Esophagus muscularis mucosa (tissue), 4 donors: ENCODE data around the gene LCP2. TPM values are rescaled to one million over a fixed set of nuclear protein-coding genes. Genes with fewer than 3 reads are reported as not detected.

Experiments used
- DNase-seq: peaks from one replicate; pipeline ENCODE4 v3.0.0-alpha.2; 2017; ENCODE audit errors: extremely low spot score
- H3K27ac ChIP-seq, 4 donors: fragments of 200-600 bp; sonication (generic); replicated peaks in 1 of 4; 1 replicate in 3 of 4; 2 replicates in 1 of 4; pipeline ENCODE4 v1.5.1; 2016 to 2019; ENCODE audit warnings: mild to moderate bottlenecking in 1 of 4
- H3K27me3 ChIP-seq, 4 donors: fragments of 200-600 bp; sonication (generic); one replicate each; pipeline versions ENCODE4 v1.5.1 to v1.6.0; 2016 to 2019
- H3K36me3 ChIP-seq, 4 donors: fragments of 200-600 bp; sonication (generic); one replicate each; pipeline ENCODE4 v1.5.1; 2016 to 2019
- H3K4me1 ChIP-seq, 4 donors: fragments of 200-600 bp; sonication (generic); one replicate each; pipeline ENCODE4 v1.5.1; 2016 to 2019
- H3K4me3 ChIP-seq, 4 donors: fragments of 200-600 bp; sonication (generic); 1 replicate in 2 of 4; 2 replicates in 2 of 4; pipeline ENCODE4 v1.5.1; 2016 to 2019; ENCODE audit warnings: mild to moderate bottlenecking in 4 of 4, moderate library complexity in 1 of 4
- H3K9me3 ChIP-seq, 4 donors: fragments of 200-600 bp; sonication (generic); 1 replicate in 3 of 4; 2 replicates in 1 of 4; pipeline ENCODE4 v1.5.1; 2016 to 2019
- CTCF ChIP-seq, 3 experiments: fragments of 200-600 bp in 2 of 3; fragments of 450-650 bp in 1 of 3; sonication (generic) in 2 of 3; IDR thresholded peaks; one replicate each; pipeline ENCODE4 v1.5.1; 2017 to 2019; ENCODE audit warnings: antibody characterized with exemption in 3 of 3, mild to moderate bottlenecking in 2 of 3, moderate library complexity in 1 of 3
- EP300 ChIP-seq: sonication (generic); formaldehyde crosslinking; IDR thresholded peaks from one replicate; pipeline ENCODE4 v1.6.1; 2017; ENCODE audit warnings: antibody characterized with exemption
- POLR2A ChIP-seq: fragments of 450-650 bp; IDR thresholded peaks from one replicate; pipeline ENCODE4 v1.6.1; 2017; ENCODE audit warnings: antibody characterized with exemption, moderate library complexity, mild to moderate bottlenecking, low read depth
- POLR2AphosphoS5 ChIP-seq, 2 donors: sonication (generic); formaldehyde crosslinking; IDR thresholded peaks; one replicate each; pipeline ENCODE4 v1.6.1; 2017; ENCODE audit warnings: antibody characterized with exemption in 2 of 2
- WGBS: methylation state at CpG from one replicate; pipeline ENCODE4 v1.1.5; 2018; 5-methylcytosine and 5-hydroxymethylcytosine counted together
- intact Hi-C: fragments of 100-400 bp; cut with DNase I; formaldehyde crosslinking; loops from one replicate; pipeline ENCODE4 v1.15.1; 2023
- total RNA-seq, 4 donors: library from RNA; depleted of rRNA; stranded (reverse); fragments of >200 nt; gene quantifications; one replicate each; pipeline versions ENCODE4 v1.1.0 to v1.2.1, GENCODE V29; 2016

LCP2 gene
- total RNA-seq, 4 donors from 2014 or later: 6.8 to 20.4 (median 9.0) TPM

DNA sequence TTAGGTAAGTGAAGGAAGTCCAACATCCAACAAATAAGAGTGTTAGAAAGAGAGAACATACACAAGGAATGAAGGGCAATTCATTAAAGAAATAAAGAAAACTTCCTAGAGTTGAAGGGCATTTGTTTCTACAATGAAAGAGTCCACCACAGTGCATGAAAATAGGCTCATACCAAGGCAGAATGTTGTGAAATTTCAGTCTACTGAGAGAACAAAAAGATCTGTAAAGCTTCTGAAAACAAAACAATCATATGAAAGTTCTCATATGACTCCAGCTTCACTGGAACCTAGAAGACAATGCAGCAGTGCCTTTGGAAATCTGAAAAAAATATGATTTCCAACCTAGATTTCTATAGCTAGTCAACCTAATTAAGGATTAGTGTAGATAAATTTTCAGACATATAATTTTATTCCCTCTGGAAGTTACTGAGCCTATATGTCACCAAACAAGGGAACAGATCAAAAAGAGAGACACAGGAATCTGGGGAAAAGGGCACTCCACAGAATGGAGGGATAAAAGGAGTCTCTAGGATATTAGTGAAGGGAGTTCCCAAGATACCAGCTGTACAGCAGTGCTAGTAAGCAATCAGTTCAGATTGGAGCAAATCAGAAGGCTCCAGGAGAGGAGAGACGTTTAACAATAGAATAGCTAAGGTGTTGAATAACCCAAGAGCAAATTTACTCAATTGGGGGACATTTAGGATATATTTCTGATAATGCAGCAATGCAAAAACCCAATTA is 59.0 kb downstream of the LCP2 start:
- intact Hi-C loops: no loop called here
- Histone ChIP-seq H3K27me3 (no peaks in the 10 kb centered on the region), H3K27ac (peak overlapping the region; percentile 63 to 72 (median 69)), H3K36me3 (no peaks in the 10 kb centered on the region), H3K4me1 (peaks cover 7 to 23% (median 12%) of the 10 kb centered on the region in 4 donors), H3K9me3 (no peaks in the 10 kb centered on the region), H3K4me3 (no peak overlapping the region)
- no peak for TF ChIP-seq CTCF (IDR thresholded peaks at IDR 0.05)
- TF ChIP-seq POLR2AphosphoS5 (IDR thresholded peaks at IDR 0.05): peak in 1 of 2 donors; percentile 43
- no peak for TF ChIP-seq EP300
- TF ChIP-seq POLR2A: no peak
- DNase-seq: peak; percentile 29
- WGBS: 61% methylated on average over 1 of the region's 1 CpG

DNA sequence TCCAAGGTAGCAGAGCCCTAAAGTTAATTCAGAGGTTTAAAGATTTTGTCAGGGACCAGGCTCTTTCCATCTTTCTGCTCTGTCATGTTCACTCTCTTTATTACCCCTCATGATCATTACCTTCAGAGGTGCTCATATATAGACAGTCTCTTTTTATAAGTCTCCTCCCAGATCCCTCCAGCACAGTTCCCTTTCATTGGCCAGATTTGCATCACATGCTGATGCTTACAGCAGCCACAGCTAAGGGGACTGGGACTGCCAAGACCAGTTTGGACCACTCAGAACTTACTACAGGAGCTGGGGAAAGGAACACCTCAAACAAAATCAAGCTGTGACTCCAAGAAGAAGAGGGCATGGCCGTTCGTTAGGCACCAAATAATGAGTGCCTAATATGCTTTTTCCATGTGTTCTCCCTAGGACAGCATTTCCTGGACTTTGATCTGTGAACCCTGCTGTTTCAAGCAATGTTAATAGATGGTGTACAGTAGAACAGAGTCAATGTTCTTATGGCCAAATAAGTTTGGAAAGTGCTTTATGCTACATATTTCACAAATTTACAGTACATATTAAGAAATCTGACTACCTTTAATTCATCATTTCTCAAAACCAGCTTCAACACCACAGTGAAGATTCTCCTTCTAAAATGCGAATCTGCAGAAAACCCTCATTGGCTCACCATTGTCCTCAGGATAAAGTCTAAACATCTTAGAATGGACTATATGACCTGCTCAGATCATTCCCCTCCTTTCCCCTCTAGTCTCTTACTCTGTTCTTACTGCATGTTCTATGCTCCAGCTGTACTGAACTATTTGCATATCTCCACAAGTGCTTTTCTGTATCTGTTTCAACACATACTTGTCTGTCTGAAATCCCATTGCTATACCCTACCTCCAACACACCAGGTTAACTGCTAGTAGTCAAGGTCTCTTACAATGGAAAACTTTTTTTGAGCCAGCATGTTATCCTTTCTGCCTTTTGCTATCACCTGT is 61.4 kb downstream of the LCP2 start:
- DNase-seq: peak; percentile 68
- H3K4me1 ChIP-seq: peaks cover 7 to 23% (median 12%) of the 10 kb centered on the region in 4 donors
- TF ChIP-seq POLR2AphosphoS5 (IDR thresholded peaks at IDR 0.05): no peak
- no peak for TF ChIP-seq POLR2A
- TF ChIP-seq EP300: no peak
- TF ChIP-seq CTCF (IDR thresholded peaks at IDR 0.05): no peak
- no peaks in the 10 kb centered on the region for H3K27me3 ChIP-seq
- 82% methylated on average over 3 of the region's 3 CpGs for WGBS
- no peak overlapping the region for H3K27ac ChIP-seq
- no peaks in the 10 kb centered on the region for H3K9me3 ChIP-seq
- H3K4me3 ChIP-seq: no peak overlapping the region
- H3K36me3 ChIP-seq: no peaks in the 10 kb centered on the region
- intact Hi-C loops: no loop called here

DNA sequence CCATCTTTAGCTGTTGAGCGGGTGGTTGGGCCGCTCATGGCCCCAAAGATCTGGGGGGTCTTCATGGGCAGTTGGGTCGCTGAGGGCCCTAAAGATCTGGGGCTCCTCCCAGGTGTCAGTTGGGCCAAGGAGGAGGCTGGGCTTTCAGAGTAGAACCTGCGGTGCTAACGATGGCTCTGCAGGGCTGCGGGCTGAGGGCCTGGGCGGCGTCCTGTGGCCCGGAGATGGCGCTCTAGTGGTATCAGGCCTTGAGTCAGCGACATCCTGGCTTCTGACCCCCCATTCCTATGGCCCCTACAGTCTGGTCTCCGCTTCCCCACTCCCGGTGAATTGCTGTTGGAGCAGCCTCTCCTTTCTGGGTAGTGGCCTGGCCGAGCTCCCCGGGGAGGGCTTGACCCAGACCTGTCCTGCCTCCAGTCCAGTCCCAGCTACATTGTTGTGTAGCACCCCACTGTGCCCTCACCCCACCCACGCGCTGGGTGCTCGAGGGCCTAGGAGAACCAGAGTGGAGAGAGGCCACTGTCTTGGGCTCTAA is 64.2 kb downstream of the LCP2 start:
- Histone ChIP-seq H3K27me3 (no peaks in the 10 kb centered on the region), H3K36me3 (no peaks in the 10 kb centered on the region), H3K4me1 (peaks cover 0 to 34% (median 17%) of the 10 kb centered on the region in 4 donors), H3K4me3 (no peak overlapping the region), H3K9me3 (no peaks in the 10 kb centered on the region), H3K27ac (no peak overlapping the region)
- 89% methylated on average over 17 of the region's 18 CpGs for WGBS
- TF ChIP-seq CTCF (IDR thresholded peaks at IDR 0.05) (no peak), POLR2A (no peak), EP300 (no peak), POLR2AphosphoS5 (IDR thresholded peaks at IDR 0.05) (no peak)
- DNase-seq: peak; percentile 50
- intact Hi-C loops: no loop called here

DNA sequence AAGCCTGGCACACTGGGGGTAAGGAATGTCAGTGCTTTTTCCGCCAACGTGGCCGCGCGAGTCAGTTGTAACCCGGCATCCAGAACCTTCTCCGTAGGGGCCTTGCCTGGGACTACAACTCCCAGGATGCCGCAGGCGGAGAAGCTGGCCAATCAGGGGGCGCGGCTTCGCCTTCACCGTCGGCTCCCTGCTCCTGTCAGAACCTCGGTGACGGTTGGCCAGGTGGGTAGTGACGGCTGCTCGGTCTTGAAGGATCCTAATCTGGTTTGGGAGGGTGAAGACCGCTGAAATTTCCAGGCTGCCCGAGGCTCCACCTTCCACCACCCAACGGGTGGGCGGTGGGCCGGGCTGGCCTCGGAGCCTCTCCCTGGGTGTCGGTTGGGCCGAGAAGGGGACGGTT is 64.8 kb downstream of the LCP2 start, which contains the start of gene C5orf58:
C5orf58 (plus strand) TSS at position 200 of the 400 bp plus-strand sequence. CDS start 1,992 bp downstream, outside the sequence.
- no peak for DNase-seq
- Histone ChIP-seq H3K4me1 (peaks cover 0 to 27% (median 14%) of the 10 kb centered on the region in 4 donors), H3K9me3 (no peaks in the 10 kb centered on the region), H3K4me3 (no peak within 1 kb of the TSS), H3K27ac (no peak within 1 kb of the TSS), H3K27me3 (no peaks in the 10 kb centered on the region), H3K36me3 (no peaks in the 10 kb centered on the region)
- no peak for TF ChIP-seq EP300
- no peak for TF ChIP-seq POLR2AphosphoS5 (IDR thresholded peaks at IDR 0.05)
- no peak for TF ChIP-seq POLR2A
- no peak for TF ChIP-seq CTCF (IDR thresholded peaks at IDR 0.05)
- WGBS: 88% methylated on average over 21 of the region's 27 CpGs
- intact Hi-C loops: no loop called here
